GM03348 (cell line): ENCODE data around the gene TMEM243.
"Not testable (repeated sequence)": the region's sequence is repeated elsewhere in the genome, so short reads cannot be mapped to it uniquely, and the experiment has no call there.

ENCODE experiments used
- DNase-seq: peaks from one replicate; pipeline ENCODE4 v3.0.0; 2012; ENCODE audit warnings: low spot score

TMEM243 gene, protein sequence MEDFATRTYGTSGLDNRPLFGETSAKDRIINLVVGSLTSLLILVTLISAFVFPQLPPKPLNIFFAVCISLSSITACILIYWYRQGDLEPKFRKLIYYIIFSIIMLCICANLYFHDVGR

DNA sequence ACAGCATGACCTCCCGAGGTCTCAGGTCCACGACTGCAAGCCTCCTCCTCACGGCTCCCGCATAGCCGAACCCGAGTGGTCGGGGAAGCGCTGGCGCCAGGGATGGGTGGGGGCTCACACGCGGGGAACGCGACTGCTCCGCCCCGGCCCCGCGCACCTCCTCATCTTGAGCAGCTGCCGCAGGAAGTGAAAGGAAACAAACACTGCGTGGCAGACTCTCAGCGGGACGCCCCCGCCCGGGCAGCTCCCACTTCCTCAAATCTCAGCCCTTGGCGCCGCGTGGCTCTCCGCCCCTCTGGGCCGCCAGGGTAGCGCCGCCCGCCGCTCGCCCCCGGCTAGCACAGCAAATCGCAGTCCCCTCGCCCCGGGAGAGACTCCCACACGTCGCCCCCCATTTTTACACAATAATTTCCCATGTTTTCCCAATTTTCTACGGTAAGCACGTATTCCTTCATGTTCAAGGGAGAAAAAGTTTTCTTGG is at the start of gene TMEM243:
TSS of gene TMEM243 (minus strand) at position 188 of the 481 bp plus-strand sequence. CDS start 229 bp downstream, outside the sequence.
- DNase-seq, result peak; percentile 88

DNA sequence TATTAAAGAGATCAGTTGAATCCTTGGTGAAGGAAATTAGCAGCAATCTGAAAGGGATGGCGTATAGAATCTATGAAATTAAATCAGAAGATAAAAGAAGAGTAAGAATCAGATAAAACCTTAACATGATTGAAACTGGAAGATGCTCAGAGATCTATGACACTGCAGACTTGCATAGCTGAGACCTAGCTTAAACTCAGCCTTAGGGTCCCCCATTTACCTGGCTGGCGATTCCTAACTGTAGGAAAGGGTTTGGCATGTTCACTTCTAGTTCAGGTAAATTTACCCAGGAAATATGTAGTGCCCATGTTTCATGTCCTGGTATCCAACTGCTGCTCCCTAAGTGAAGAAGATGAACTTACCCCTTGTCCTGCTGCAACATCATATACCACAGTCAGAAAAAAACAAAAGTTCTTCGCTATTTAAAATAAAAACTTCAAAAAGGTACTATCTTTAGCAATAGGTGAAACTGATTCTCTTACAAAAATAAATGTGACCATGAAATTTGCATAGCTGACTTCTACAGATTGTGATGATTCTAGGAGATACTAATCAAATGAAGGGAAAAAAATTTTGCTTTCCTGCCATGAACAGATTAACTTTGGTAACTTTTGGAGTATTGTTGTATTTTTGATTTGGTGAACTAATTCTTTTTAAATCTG is 47.8 kb upstream of the TMEM243 start:
- DNase-seq, result no peak

DNA sequence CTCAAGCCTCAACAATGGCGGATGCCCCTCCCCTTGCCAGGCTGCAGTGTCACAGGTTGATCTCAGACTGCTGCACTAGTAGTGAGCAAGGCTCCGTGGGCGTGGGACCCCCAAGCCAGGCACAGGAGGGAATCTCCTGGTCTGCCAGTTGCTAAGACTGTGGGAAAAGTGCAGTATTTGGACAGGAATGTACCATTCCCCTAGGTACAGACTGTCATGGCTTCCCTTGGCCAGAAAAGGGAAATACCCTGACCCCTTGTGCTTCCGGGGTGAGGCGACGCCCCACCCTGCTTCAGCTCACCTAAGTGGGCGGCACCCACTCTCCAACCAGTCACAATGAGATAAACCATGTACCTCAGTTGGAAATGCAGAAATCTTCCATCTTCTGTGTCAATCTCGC is 44.0 kb upstream of the TMEM243 start:
- DNase-seq, result no peak

DNA sequence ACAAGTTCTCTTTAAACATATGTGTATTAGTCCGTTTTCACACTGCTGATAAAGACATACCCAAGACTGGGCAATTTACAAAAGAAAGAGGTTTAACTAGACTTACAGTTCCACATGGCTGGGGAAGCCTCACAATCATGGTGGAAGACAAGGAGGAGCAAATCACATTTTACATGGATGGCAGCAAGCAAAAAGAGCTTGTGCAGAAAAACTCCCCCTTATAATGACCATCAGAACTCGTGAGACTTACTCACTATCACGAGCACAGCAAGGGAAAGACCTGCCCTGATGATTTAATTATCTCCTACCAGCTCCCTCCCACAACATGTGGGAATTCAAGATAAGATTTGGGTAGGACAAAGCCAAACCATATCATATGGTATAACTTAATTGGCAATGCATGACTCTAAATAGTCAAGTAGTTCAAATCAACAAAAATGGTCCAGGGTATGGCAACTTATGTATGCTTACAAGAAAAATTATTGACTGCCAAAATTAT is 34.1 kb upstream of the TMEM243 start:
- DNase-seq, result no peak

DNA sequence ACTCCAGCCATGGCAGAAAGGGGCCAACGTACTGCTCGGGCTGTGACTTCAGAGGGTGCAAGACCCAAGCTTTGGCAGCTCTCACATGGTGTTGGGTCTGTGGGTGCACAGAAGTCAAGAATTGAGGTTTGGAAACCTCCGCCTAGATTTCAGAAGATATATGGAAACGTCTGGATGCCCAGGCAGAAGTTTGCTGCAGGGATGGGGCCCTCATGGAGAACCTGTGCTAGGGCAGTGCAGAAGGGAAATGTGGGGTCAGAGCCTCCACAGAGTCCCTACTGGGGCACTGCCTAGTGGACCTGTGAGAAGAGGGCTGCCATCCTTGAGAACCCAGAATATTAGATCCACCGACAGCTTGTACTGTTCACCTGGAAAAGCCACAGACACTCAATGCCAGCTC is 26.1 kb upstream of the TMEM243 start:
- not testable (repeated sequence) for DNase-seq

DNA sequence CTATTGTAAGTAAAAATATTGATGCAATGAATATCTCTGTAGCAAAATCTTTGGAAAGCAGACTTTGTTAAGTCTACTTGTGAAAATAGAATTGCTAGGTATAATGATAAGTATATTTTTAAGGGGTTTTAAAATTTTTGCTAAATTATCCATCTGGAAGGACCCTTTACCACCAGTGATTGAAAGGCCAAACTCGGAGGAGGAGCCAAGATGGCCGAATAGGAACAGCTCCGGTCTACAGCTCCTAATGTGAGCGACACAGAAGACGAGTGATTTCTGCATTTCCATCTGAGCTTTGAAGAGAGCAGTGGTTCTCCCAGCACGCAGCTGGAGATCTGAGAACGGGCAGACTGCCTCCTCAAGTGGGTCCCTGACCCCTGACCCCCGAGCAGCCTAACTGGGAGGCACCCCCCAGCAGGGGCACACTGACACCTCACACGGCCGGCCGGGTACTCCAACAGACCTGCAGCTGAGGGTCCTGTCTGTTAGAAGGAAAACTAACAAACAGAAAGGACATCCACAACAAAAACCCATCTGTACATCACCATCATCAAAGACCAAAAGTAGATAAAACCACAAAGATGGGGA is 19.0 kb upstream of the TMEM243 start:
- not testable (repeated sequence) for DNase-seq

DNA sequence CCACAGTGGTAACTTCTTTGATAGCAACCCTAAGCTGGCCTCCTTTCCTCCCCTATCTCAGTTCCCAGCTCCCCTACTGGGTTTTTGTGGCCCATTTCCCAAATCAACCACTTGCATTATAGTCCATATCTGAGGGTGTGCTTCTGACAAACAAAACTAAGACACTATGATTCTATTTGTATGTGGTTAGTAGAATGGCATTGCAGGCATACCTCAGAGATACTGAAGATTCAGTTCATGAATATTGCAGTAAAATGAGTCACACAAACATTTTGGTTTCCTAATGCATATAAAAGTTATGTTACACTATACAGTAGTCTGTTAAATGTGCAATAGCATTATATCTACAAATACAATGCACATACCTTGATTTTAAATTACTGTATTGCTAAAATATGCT is 15.4 kb upstream of the TMEM243 start:
- no peak for DNase-seq

DNA sequence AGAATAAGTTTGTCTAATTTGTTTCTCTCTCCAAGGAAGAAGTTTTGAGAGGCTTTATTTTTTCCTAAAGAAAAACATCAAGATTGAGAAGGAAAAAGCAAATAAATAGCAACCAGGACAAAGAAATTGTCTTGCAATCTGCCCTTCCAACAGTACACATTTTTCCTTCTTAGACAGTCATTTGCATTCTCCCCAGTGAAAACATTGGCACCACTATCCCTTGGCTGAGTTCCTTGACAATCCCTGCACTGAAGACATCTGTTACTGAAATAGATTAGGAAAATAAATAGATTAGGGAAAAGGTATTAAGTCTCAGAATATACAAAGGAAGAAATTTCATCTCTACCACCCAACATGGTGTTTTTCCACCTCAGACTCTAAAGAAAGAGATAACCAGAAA is 12.2 kb upstream of the TMEM243 start:
- peak; percentile 18 for DNase-seq

DNA sequence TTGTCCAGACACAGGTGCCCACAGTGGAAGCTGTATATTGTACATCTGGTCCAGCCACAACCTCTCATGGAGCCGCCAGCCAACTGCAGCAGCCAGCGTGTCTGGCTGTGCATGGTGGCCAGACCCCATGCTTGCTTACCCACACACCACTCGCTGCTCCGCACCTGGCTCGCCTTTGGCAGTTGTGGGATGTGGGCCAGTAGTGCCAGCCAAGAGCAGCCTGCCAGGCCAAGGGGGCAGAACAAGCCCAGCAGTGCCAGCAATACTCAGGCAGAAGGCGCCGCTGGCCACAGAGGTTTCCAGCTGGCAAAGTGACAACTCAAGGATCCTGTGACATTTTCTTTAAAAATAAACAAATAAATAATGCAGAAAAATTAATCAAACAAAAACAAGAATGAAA is 11.7 kb upstream of the TMEM243 start:
- no peak for DNase-seq

DNA sequence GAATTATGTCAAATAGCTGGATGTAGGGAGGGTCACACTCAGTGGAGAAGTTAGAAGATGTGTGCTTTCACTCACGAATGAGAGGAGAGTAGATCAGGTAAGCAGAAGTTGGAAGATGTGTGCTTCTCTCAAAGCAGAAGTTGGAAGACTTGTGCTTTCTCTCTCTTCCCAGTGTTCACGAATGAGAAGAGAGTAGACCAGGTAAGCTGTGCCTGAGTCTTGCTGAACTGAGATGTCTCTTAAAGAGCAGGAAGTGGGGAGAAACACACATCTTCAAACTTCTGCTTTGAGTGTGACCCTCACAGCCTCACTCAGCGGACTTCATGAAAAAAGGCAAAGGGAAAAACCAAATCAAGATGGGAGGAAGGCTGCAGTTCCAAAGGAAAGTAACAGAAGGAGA is 7.0 kb upstream of the TMEM243 start:
- no peak for DNase-seq

DNA sequence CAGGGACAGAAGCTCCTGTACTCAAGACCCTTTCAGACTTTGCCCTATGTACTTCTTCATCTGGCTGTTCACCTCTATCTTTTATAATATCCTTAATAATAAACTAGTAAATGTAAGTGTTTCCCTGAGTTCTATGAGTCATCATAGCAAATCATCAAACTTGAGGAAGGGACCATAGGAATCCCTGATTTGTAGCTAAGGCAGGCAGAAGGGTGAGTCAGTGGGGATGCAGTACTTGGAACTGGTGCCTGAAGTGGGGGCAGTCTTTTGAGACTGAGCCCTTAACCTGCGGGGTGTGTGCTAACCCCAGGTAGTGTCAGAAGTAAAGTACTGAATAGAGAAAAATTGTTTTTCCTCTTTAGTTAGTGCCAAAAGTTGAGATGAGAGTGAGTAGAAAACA is 6.2 kb upstream of the TMEM243 start:
- DNase-seq, result no peak

DNA sequence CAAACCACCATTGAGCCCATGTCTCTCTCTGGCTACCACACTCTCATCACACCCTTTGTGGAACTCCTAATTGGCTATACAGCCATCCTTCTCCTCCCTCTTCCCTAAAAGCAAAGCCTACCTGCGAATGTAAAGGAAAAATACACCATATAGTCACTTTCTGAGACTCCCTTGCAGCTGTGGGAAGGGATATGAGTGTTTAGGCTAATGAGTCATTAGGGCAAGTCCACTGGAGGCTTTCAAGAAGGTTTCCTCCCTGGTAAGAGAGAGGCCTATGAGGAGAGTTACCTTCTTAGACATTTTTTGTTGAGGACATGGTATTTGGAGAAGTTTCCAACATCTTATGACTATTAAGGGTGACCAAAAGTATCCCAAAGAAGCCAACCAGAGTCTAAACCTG is 4.1 kb upstream of the TMEM243 start:
- no peak for DNase-seq

DNA sequence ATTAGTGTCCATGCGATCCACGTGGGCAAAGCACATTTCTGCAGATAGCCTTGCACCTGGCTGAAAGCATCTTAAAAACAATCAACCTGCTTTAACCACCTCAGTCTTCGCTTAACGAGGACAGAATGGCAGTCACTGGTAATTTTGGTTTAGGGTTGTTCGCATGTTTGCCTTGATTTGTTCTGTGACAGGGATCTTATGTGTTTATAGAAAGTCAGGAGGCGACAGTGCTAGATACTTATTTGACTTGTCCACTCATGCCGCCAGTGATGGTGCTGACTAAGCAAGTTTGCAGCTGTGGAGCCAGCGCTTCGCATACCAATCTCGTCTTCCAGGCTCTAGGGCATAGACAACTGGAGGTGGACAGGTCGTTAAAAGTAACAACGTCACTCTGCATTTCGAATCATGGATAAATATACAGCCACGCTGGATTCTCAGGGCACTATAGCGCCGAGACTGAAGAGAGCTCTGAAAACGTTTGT is 1.2 kb upstream of the TMEM243 start:
- peak; percentile 12 for DNase-seq

DNA sequence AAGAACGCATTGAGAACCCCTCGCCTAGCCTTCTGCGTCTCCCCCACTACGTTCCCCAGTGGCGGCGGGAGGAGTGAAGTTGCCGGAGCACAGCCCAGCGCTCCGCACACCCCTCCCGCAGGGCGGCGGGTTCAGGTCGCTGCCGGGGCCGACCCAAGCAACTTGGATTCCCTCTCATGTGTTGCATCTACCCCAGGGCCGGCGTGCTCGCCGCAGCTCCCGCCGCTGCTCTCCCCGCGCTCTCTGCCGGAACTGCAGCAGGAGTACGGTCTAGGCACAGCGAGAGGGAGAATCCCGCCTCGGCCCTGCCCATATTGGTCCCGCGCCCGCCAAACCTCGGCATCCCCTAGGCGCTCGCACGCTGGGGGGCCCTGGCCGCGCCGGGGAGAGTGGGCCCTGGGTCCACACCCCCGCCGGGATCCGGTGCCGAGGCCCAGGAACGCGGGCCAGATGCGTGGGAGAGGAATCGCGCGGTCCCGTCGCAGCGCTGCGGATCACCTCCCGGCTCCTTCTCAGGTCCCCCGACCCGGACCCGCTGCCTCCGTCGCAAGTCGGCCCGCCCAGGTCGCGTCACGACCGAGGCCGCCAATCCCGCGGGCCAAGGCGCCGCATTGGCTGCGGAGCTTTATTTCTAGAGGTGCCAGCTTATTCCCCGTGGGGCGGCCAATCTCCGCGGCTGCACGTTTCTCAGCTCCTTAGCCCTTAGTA is 648 bp upstream of the TMEM243 start:
- peak; percentile 94 for DNase-seq

DNA sequence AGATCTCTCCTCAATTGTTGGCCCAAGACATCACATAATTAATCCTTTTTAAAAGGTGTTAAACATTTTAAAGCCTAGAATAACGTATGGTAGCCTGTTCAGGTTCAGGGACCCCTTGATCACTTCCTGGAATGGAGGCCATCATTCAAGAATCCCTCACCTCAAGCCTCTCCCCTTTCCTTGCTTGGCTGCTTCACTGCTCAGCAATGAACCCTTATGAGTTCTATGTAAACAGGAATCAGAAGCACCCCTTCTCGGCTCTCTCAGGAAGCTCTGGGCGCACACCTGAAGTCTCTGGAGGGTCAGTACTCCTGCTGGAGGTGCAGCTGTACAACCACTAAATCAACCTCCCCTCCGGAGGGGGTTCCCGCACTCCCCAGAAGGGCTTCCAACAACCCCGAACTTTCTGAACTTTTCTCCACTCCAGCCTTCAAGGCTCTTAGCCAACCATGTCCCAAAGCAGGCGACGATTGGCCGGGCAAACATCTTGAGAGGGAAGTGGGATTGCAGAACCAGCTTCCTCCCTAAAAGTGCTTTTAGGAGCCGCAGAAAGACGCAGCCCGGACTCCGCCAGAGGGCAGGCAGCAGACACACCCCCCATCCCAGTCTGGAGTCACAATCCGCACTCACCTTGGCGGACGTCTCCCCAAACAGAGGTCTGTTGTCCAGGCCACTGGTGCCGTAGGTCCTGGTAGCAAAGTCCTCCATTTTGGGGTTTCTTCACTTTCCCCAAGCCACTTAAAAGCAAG is 562 bp downstream of the TMEM243 start:
- DNase-seq, result peak; percentile 79

DNA sequence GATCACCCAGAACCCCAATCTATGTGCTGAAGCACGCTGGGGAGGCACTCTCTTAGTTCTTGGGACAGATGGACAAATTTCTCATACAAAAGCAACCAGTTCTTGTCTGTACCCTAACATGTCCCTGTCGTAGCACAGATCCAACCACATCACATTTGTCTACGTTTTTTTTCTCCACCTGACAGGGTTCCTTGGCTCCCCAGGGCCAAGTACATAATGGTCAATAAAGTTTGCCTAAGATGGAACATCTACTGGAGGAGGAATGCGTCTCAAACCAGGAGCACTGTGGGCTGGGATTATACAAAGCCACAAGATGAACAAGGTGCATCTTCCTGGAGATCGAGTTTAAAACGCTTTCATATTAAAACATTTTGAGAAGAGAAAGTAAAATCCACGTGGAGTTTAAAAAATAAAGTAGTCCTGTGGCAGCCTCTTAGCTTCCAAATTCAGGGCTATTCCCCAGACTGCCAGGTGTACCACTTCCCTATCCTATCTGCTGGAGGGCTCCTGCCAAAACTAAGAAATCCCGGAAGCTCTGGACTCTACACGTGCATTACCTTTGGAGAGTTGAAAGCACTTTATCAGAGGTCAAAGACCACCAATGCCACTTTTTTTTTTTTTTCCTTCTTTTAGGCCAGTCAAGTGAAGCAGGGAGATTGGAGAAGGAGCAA is 1.4 kb downstream of the TMEM243 start:
- DNase-seq, result no peak

DNA sequence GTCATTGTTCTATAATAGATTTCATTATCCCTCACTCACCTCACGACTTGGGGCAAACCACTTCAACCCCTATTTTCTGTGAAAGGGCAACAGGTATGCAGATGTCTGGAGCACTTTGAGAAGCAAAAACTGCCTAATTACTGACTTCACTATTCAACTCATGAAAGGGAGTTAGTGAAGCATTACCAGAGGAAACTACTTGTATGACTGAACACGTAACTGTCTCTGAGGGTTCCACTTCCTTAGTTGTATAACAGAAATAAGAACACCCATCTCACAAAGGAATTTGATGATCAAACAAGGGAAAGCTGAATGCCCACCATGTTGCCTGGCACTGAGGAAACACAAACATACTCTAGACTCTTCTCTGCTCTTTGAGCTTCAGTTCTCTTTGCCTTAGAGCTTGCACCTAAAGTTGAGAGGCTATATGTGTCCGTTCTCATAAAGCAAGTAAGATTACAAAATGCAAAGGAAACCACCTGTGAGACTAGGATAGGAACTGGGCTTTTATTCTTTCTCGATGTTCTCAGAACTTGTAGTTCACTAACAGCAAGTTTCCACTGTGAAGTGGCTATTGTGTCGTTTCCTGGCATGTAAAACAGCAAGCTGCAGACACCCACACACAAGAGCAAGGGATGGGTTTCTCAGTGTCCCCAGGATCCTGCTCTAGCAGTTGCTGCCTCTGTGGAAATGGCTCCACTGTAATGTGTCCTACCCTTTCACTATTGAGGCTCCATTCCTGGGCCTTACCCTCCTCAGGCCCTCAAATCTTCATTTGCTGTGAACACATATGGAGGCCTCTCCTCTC is 2.6 kb downstream of the TMEM243 start:
- DNase-seq, result no peak

DNA sequence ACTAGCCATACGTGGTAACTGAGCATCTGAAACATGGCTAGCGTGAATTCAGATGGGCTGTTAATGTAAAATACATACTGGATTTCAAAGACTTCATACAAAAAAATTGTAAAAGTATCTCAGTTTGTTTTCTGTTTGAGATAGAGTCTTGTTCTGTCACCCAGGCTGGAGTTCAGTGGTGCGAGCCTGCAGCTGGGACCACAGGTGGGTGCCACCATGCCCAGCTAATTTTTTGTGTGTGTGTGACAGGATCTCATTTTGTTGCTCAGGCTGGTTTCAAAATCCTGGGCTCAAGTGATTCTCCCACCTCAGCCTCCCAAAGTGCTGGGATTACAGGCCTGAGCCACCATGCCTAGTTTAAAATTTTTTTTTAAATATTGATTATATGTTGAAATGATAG is 4.5 kb downstream of the TMEM243 start:
- no peak for DNase-seq

DNA sequence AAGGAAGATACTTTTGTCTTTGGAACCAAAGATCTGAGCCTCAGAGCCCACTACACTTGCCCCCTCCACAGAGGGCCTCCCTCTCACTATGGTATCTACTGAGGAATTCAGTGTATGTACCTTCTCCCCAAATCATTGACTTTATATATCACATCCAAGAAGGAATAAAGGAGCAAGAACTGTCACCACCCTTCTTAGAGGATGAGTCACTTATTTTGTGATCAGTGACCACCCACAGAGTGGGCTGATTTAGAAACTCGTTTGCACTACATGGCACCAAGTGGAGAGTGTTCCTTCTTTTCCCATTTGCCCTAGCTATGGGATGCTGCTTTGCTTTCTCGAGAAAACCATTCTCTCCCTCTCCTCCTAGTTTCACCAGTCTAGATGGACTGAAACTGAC is 5.7 kb downstream of the TMEM243 start:
- DNase-seq, result no peak

DNA sequence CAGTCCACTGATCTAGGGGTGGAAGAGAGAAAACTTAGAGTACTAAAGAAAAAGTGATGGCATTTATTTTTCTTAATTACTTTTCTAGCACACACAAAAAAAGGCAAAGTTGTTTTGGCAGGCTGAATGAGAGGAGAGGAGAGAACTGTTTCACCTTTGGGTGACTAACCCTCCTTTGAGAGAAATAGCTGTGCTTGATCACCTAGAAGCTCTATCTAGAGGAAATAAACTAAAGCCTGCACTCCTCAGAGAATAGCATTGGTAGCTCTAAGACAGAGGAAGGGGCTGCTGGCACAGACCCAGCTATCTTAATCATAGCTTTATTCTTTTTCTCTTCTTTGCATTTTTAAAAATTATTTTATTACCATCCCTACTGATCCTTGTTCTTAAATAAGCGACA is 6.3 kb downstream of the TMEM243 start:
- no peak for DNase-seq

DNA sequence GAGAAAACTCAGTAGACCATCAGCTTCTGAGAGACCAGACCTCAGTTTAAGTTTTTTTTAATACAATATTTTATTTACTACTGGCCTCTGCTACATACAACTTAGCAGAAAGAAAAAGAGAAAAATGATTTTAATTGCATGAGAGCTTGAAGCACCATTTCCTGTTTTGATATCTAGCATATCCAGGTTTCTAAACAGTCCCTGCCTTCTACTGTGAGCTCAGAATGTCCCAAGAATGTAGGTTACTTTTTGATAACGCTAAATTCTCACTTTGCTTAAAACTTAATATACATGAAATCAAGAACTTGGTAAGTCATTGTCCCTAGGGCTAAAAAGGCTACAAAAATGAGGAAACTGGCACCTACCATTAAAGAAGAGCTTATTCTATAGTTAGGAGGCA is 7.0 kb downstream of the TMEM243 start:
- no peak for DNase-seq
